Measurements from ENCODE around the gene VEPH1. TPM values are rescaled to one million over a fixed set of nuclear protein-coding genes. Genes with fewer than 3 reads are reported as not detected.
A peak's percentile ranks its signal among the peaks of the same experiment; 100 is the strongest.

The VEPH1 gene
- total RNA-seq, 1 experiment from 2014 or later, result 0.51 TPM

- TF ChIP-seq, protein P1, sequence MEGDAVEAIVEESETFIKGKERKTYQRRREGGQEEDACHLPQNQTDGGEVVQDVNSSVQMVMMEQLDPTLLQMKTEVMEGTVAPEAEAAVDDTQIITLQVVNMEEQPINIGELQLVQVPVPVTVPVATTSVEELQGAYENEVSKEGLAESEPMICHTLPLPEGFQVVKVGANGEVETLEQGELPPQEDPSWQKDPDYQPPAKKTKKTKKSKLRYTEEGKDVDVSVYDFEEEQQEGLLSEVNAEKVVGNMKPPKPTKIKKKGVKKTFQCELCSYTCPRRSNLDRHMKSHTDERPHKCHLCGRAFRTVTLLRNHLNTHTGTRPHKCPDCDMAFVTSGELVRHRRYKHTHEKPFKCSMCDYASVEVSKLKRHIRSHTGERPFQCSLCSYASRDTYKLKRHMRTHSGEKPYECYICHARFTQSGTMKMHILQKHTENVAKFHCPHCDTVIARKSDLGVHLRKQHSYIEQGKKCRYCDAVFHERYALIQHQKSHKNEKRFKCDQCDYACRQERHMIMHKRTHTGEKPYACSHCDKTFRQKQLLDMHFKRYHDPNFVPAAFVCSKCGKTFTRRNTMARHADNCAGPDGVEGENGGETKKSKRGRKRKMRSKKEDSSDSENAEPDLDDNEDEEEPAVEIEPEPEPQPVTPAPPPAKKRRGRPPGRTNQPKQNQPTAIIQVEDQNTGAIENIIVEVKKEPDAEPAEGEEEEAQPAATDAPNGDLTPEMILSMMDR (IDR thresholded peaks at IDR 0.05), result no peak
- no peak for TF ChIP-seq POLR2AphosphoS5 (IDR thresholded peaks at IDR 0.05; ENCODE audit: low read depth, low read length)
- no peak for TF ChIP-seq SIN3A (IDR thresholded peaks at IDR 0.05; ENCODE audit: borderline replicate concordance, insufficient read depth, low read depth, low read length)
- Histone ChIP-seq H3K4me3 (ENCODE audit: low read depth in 2 of 2, low read length in 2 of 2) (no peak overlapping the region), H3K36me3 (ENCODE audit: control insufficient read depth, insufficient read depth, low read length) (no peaks in the 10 kb centered on the region), H3K27me3 (ENCODE audit: control insufficient read depth, insufficient read depth, low read length) (no peaks in the 10 kb centered on the region), H3K9me3 (ENCODE audit: control insufficient read depth, insufficient read depth, low read depth, low read length) (no peaks in the 10 kb centered on the region), H3K27ac (ENCODE audit: low read length) (peak overlapping the region; percentile 8; the same call in 1 of the 2 replicates), H3K4me1 (ENCODE audit: control insufficient read depth, insufficient read depth, low read length) (peaks cover 3% of the 10 kb centered on the region; the same call in 1 of the 2 replicates)
- ATAC-seq, result no peak
- in situ Hi-C loops (cut with HindIII; ENCODE audit: low pct_unique_long_range_greater_than_20kb, low sequenced_read_pairs), result no loop called here
- DNase-seq (ENCODE audit: low read depth, low spot score), result no peak
- CTCF ChIA-PET, result no interaction called here
- POLR2A ChIA-PET, result no interaction called here
- no TSS peak for BruUV-seq (replicated peaks)
- intact Hi-C loops (cut with micrococcal nuclease; ENCODE audit: unreplicated experiment), result no loop called here
Observed at GRCh38 chr3:157312376-157312745, 190.9 kb downstream of the VEPH1 start.

- in situ Hi-C loops (cut with HindIII; ENCODE audit: low pct_unique_long_range_greater_than_20kb, low sequenced_read_pairs), result no loop called here
- Histone ChIP-seq H3K36me3 (ENCODE audit: control insufficient read depth, insufficient read depth, low read length) (no peaks in the 10 kb centered on the region), H3K9me3 (ENCODE audit: control insufficient read depth, insufficient read depth, low read depth, low read length) (no peaks in the 10 kb centered on the region), H3K27me3 (ENCODE audit: control insufficient read depth, insufficient read depth, low read length) (no peaks in the 10 kb centered on the region), H3K27ac (ENCODE audit: low read length) (peak overlapping the region; percentile 8; the same call in 1 of the 2 replicates), H3K4me1 (ENCODE audit: control insufficient read depth, insufficient read depth, low read length) (peaks cover 3% of the 10 kb centered on the region; the same call in 1 of the 2 replicates), H3K4me3 (ENCODE audit: low read depth in 2 of 2, low read length in 2 of 2) (no peak overlapping the region)
- POLR2A ChIA-PET, result no interaction called here
- DNase-seq (ENCODE audit: low read depth, low spot score) (no peak), ATAC-seq (no peak)
- intact Hi-C loops (cut with micrococcal nuclease; ENCODE audit: unreplicated experiment), result no loop called here
- CTCF ChIA-PET, result no interaction called here
- no TSS peak for BruUV-seq (replicated peaks)
- TF ChIP-seq, protein P1 (IDR thresholded peaks at IDR 0.05), result no peak
- no peak for TF ChIP-seq POLR2AphosphoS5 (IDR thresholded peaks at IDR 0.05; ENCODE audit: low read depth, low read length)
- TF ChIP-seq TCF7L2 (IDR thresholded peaks at IDR 0.05; ENCODE audit: low read depth, low read length), result peak; percentile 22; the same call in 1 of the 2 replicates
Observed at GRCh38 chr3:157311633-157312375, 191.4 kb downstream of the VEPH1 start.

GRCh38 chr3:157310329-157311052 is 192.7 kb downstream of the VEPH1 start:
- Histone ChIP-seq H3K4me3 (ENCODE audit: low read depth in 2 of 2, low read length in 2 of 2) (no peak overlapping the region), H3K27me3 (ENCODE audit: control insufficient read depth, insufficient read depth, low read length) (no peaks in the 10 kb centered on the region), H3K36me3 (ENCODE audit: control insufficient read depth, insufficient read depth, low read length) (no peaks in the 10 kb centered on the region), H3K27ac (ENCODE audit: low read length) (no peak overlapping the region; the same call in 1 of the 2 replicates), H3K4me1 (ENCODE audit: control insufficient read depth, insufficient read depth, low read length) (peaks cover 3% of the 10 kb centered on the region; the same call in 1 of the 2 replicates), H3K9me3 (ENCODE audit: control insufficient read depth, insufficient read depth, low read depth, low read length) (no peaks in the 10 kb centered on the region)
- intact Hi-C loops (cut with micrococcal nuclease; ENCODE audit: unreplicated experiment), result no loop called here
- in situ Hi-C loops (cut with HindIII; ENCODE audit: low pct_unique_long_range_greater_than_20kb, low sequenced_read_pairs), result no loop called here
- TF ChIP-seq TCF7L2 (IDR thresholded peaks at IDR 0.05; ENCODE audit: low read depth, low read length) (no peak), POLR2AphosphoS5 (IDR thresholded peaks at IDR 0.05; ENCODE audit: low read depth, low read length) (no peak), SIN3A (IDR thresholded peaks at IDR 0.05; ENCODE audit: borderline replicate concordance, insufficient read depth, low read depth, low read length) (no peak), REST (IDR thresholded peaks at IDR 0.05; ENCODE audit: insufficient read depth in 1 of 2, low read depth in 2 of 2, low read length in 1 of 2) (no peak)
- TF ChIP-seq, protein P1 (IDR thresholded peaks at IDR 0.05), result no peak
- CTCF ChIA-PET, result no interaction called here
- no TSS peak for BruUV-seq (replicated peaks)
- no peak for ATAC-seq
- no peak for DNase-seq (ENCODE audit: low read depth, low spot score)
- POLR2A ChIA-PET, result no interaction called here
